Loucy (cell line): Measurements from ENCODE around the gene UQCRFS1.

Source experiments
- EZH2phosphoT487 ChIP-seq: fragments of 200-600 bp; IDR thresholded peaks from 2 replicates; pipeline ENCODE4 v1.6.1; 2018; ENCODE audit warnings: antibody characterized with exemption, mild to moderate bottlenecking, moderate library complexity, borderline replicate concordance
- TF ChIP-seq, protein P1 (sequence below): fragments of 200-600 bp; sonication (generic); conservative IDR thresholded peaks from 2 replicates; pipeline ENCODE4 v1.5.1; 2014; ENCODE audit warnings: mild to moderate bottlenecking, antibody characterized with exemption, low read length

DNA sequence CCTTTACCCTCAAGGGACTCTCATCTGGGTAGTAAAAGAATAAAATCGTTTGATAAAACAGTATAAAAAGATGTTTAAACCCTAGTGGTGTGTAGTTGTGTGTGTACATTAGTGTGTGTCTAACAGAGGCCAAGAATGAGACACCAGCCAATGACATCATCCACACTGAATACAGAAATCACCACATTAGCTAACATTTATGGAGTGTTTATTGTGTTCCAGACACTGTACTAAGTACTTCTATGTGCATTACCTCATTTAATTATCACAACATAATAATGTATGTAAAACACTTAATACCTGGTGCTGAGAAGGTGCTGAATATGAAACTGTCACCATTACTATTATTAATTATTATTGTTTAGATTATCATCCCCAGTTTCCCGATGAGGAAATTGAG, 49.1 kb upstream of the UQCRFS1 start:
- TF ChIP-seq, protein P1, sequence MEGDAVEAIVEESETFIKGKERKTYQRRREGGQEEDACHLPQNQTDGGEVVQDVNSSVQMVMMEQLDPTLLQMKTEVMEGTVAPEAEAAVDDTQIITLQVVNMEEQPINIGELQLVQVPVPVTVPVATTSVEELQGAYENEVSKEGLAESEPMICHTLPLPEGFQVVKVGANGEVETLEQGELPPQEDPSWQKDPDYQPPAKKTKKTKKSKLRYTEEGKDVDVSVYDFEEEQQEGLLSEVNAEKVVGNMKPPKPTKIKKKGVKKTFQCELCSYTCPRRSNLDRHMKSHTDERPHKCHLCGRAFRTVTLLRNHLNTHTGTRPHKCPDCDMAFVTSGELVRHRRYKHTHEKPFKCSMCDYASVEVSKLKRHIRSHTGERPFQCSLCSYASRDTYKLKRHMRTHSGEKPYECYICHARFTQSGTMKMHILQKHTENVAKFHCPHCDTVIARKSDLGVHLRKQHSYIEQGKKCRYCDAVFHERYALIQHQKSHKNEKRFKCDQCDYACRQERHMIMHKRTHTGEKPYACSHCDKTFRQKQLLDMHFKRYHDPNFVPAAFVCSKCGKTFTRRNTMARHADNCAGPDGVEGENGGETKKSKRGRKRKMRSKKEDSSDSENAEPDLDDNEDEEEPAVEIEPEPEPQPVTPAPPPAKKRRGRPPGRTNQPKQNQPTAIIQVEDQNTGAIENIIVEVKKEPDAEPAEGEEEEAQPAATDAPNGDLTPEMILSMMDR: no peak
- TF ChIP-seq EZH2phosphoT487: no peak
